Measurements from ENCODE around the gene PDE9A. TPM values are rescaled to one million over a fixed set of nuclear protein-coding genes. Genes with fewer than 3 reads are reported as not detected.

Gene PDE9A
- total RNA-seq, 4 donors from 2014 or later = 2.4 to 9.0 (median 3.7) TPM

GRCh38 chr21:42655796-42656770 is 2.7 kb downstream of the PDE9A start:
- no peak for TF ChIP-seq CTCF (IDR thresholded peaks at IDR 0.05; ENCODE audit: low read depth)

DNA sequence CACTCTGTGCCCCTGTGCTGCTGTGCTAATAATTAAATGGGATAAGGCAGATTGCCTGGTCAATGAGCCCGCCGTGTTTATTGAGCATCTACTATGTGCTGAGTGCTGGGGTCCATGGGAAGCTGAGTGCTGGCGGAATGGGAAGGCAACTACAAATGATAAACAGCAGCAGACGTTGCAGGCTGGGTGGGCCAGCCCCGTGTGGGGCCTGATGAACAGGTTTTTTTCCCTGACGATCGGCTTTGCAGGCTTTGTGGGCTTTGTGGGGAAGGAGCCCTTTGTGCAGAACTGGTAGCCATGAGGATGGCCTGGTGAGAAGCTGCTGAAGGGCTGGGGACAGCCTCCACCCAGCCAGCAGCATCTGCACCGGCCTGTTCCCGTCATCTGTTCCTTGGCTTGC is 3.5 kb downstream of the PDE9A start:
- TF ChIP-seq CTCF (IDR thresholded peaks at IDR 0.05; ENCODE audit: low read depth) = no peak

- TF ChIP-seq CTCF (IDR thresholded peaks at IDR 0.05; ENCODE audit: low read depth) = no peak
Observed at GRCh38 chr21:42657676-42658319, 4.4 kb downstream of the PDE9A start.

- TF ChIP-seq CTCF (IDR thresholded peaks at IDR 0.05; ENCODE audit: low read depth) = no peak
Observed at GRCh38 chr21:42658320-42659105, 5.1 kb downstream of the PDE9A start.

- no peak for TF ChIP-seq CTCF (IDR thresholded peaks at IDR 0.05; ENCODE audit: low read depth)
Observed at GRCh38 chr21:42659416-42660117, 6.1 kb downstream of the PDE9A start.

- no peak for TF ChIP-seq CTCF (IDR thresholded peaks at IDR 0.05; ENCODE audit: low read depth)
Observed at GRCh38 chr21:42660118-42660470, 6.7 kb downstream of the PDE9A start.
